HG03139 (cell line): Measurements from ENCODE around the gene YIF1A.
"Not testable (repeated sequence)": the region's sequence is repeated elsewhere in the genome, so short reads cannot be mapped to it uniquely, and the experiment has no call there.

Source experiments
- ATAC-seq: cut with Tn5 transposase; IDR thresholded peaks from one replicate; pipeline ENCODE4 v1.9.1; 2021; ENCODE audit not compliant: unreplicated experiment

YIF1A gene

GRCh38 chr11:66311965-66312548 is 23.1 kb upstream of the YIF1A start:
- peak; percentile 51 for ATAC-seq

GRCh38 chr11:66311470-66311964 is 22.6 kb upstream of the YIF1A start:
- no peak for ATAC-seq

- not testable (repeated sequence) for ATAC-seq
Observed at GRCh38 chr11:66310803-66311440, 22.0 kb upstream of the YIF1A start.

- ATAC-seq = no peak
Observed at GRCh38 chr11:66310324-66310723, 21.4 kb upstream of the YIF1A start.

- no peak for ATAC-seq
Observed at GRCh38 chr11:66309475-66309874, 20.5 kb upstream of the YIF1A start.

GRCh38 chr11:66302656-66303055 is 13.7 kb upstream of the YIF1A start:
- no peak for ATAC-seq

- no peak for ATAC-seq
Observed at GRCh38 chr11:66299186-66299585, 10.2 kb upstream of the YIF1A start.

- no peak for ATAC-seq
Observed at GRCh38 chr11:66297610-66298009, 8.7 kb upstream of the YIF1A start.

GRCh38 chr11:66294626-66295620 is 6.0 kb upstream of the YIF1A start:
- ATAC-seq = no peak

- ATAC-seq = no peak
Observed at GRCh38 chr11:66293777-66294625, 5.1 kb upstream of the YIF1A start.

GRCh38 chr11:66293352-66293751 is 4.4 kb upstream of the YIF1A start:
- no peak for ATAC-seq

- ATAC-seq = no peak
Observed at GRCh38 chr11:66292543-66293332, 3.8 kb upstream of the YIF1A start.

GRCh38 chr11:66291706-66292542 is 3.0 kb upstream of the YIF1A start, which contains the start of gene TMEM151A:
TSS of gene TMEM151A (plus strand) at chr11:66291894. CDS start at chr11:66292014, 120 bp downstream.
- ATAC-seq = no peak

GRCh38 chr11:66291303-66291705 is 2.4 kb upstream of the YIF1A start:
- ATAC-seq = no peak

- ATAC-seq = no peak
Observed at GRCh38 chr11:66290330-66290621, 1.3 kb upstream of the YIF1A start.

GRCh38 chr11:66289548-66290329 is 796 bp upstream of the YIF1A start:
- ATAC-seq = peak; percentile 22

- no peak for ATAC-seq
Observed at GRCh38 chr11:66287889-66288670, 863 bp downstream of the YIF1A start.
